Measurements from ENCODE around the gene MOCS2.
A peak's percentile ranks its signal among the peaks of the same experiment; 100 is the strongest.
"Not testable (repeated sequence)": the region's sequence is repeated elsewhere in the genome, so short reads cannot be mapped to it uniquely, and the experiment has no call there.

The MOCS2 gene

GRCh38 chr5:53109443-53110127 lies at the start of gene MOCS2:
TSS of gene MOCS2 (minus strand) at chr5:53109757. CDS start at chr5:53107174, 2,583 bp downstream.
- DNase-seq (ENCODE audit: low read depth in 2 of 3, low spot score in 2 of 3) = peak; percentile 71 to 81 (median 74)

- DNase-seq (ENCODE audit: low read depth in 2 of 3, low spot score in 2 of 3) = no peak
Measured at GRCh38 chr5:53151713-53152458, 42.3 kb upstream of the MOCS2 start.

- DNase-seq (ENCODE audit: low read depth in 2 of 3, low spot score in 2 of 3) = no peak
Measured at GRCh38 chr5:53133020-53133419, 23.5 kb upstream of the MOCS2 start.

- no peak for DNase-seq (ENCODE audit: low read depth in 2 of 3, low spot score in 2 of 3)
Measured at GRCh38 chr5:53130266-53130665, 20.7 kb upstream of the MOCS2 start.

GRCh38 chr5:53128481-53128880 lies 18.9 kb upstream of the MOCS2 start:
- no peak for DNase-seq (ENCODE audit: low read depth in 2 of 3, low spot score in 2 of 3)

- no peak for DNase-seq (ENCODE audit: low read depth in 2 of 3, low spot score in 2 of 3)
Measured at GRCh38 chr5:53127107-53127506, 17.6 kb upstream of the MOCS2 start.

- DNase-seq (ENCODE audit: low read depth in 2 of 3, low spot score in 2 of 3) = no peak
Measured at GRCh38 chr5:53126521-53126920, 17.0 kb upstream of the MOCS2 start.

GRCh38 chr5:53123702-53124101 lies 14.1 kb upstream of the MOCS2 start:
- no peak for DNase-seq (ENCODE audit: low read depth in 2 of 3, low spot score in 2 of 3)

- DNase-seq (ENCODE audit: low read depth in 2 of 3, low spot score in 2 of 3) = no peak
Measured at GRCh38 chr5:53120165-53120564, 10.6 kb upstream of the MOCS2 start.

GRCh38 chr5:53118879-53119278 lies 9.3 kb upstream of the MOCS2 start:
- DNase-seq (ENCODE audit: low read depth in 2 of 3, low spot score in 2 of 3) = no peak

GRCh38 chr5:53116597-53116996 lies 7.0 kb upstream of the MOCS2 start:
- DNase-seq (ENCODE audit: low read depth in 2 of 3, low spot score in 2 of 3) = no peak

- no peak for DNase-seq (ENCODE audit: low read depth in 2 of 3, low spot score in 2 of 3)
Measured at GRCh38 chr5:53114988-53115387, 5.4 kb upstream of the MOCS2 start.

- DNase-seq (ENCODE audit: low read depth in 2 of 3, low spot score in 2 of 3) = no peak
Measured at GRCh38 chr5:53113947-53114346, 4.4 kb upstream of the MOCS2 start.

- no peak for DNase-seq (ENCODE audit: low read depth in 2 of 3, low spot score in 2 of 3)
Measured at GRCh38 chr5:53112909-53113308, 3.4 kb upstream of the MOCS2 start.

- DNase-seq (ENCODE audit: low read depth in 2 of 3, low spot score in 2 of 3) = not testable (repeated sequence)
Measured at GRCh38 chr5:53112307-53112706, 2.8 kb upstream of the MOCS2 start.

- no peak for DNase-seq (ENCODE audit: low read depth in 2 of 3, low spot score in 2 of 3)
Measured at GRCh38 chr5:53111139-53111538, 1.6 kb upstream of the MOCS2 start.

- DNase-seq (ENCODE audit: low read depth in 2 of 3, low spot score in 2 of 3) = no peak
Measured at GRCh38 chr5:53110156-53110555, 599 bp upstream of the MOCS2 start.

GRCh38 chr5:53109056-53109442 lies 508 bp downstream of the MOCS2 start:
- DNase-seq (ENCODE audit: low read depth in 2 of 3, low spot score in 2 of 3) = no peak

GRCh38 chr5:53105611-53106300 lies 3.8 kb downstream of the MOCS2 start:
- DNase-seq (ENCODE audit: low read depth in 2 of 3, low spot score in 2 of 3) = no peak

GRCh38 chr5:53100606-53101005 lies 9.0 kb downstream of the MOCS2 start:
- DNase-seq (ENCODE audit: low read depth in 2 of 3, low spot score in 2 of 3) = no peak

GRCh38 chr5:53099546-53099945 lies 10.0 kb downstream of the MOCS2 start:
- DNase-seq (ENCODE audit: low read depth in 2 of 3, low spot score in 2 of 3) = no peak

GRCh38 chr5:53095931-53096525 lies 13.5 kb downstream of the MOCS2 start:
- peak in 2 of 3 experiments; percentile 19 to 37 for DNase-seq (ENCODE audit: low read depth in 2 of 3, low spot score in 2 of 3)
